GM12891 (cell line): ENCODE data around the gene TTC5.

Source experiments
- PAX5 ChIP-seq: IDR thresholded peaks from 2 replicates; pipeline ENCODE4 v1.6.1; 2011; ENCODE audit warnings: low read length, moderate library complexity, mild to moderate bottlenecking; ENCODE audit not compliant: insufficient read depth, severe bottlenecking
- POLR2A ChIP-seq: IDR thresholded peaks from 2 replicates; pipeline ENCODE4 v1.6.1; 2011; ENCODE audit warnings: low read depth, low read length, control low read depth
- POLR2AphosphoS5 ChIP-seq: IDR thresholded peaks from 2 replicates; pipeline ENCODE4 v1.6.1; 2011; ENCODE audit warnings: low read depth, low read length, control low read depth
- POU2F2 ChIP-seq: IDR thresholded peaks from 2 replicates; pipeline ENCODE4 v1.6.1; 2011; ENCODE audit warnings: low read depth, mild to moderate bottlenecking, control low read depth, low read length, moderate library complexity
- SPI1 ChIP-seq: IDR thresholded peaks from 2 replicates; pipeline ENCODE4 v1.6.1; 2011; ENCODE audit warnings: low read depth, low read length, control low read depth
- TAF1 ChIP-seq: IDR thresholded peaks from 2 replicates; pipeline ENCODE4 v1.6.1; 2011; ENCODE audit warnings: low read depth, low read length, control low read depth

- no peak for TF ChIP-seq POLR2AphosphoS5
- no peak for TF ChIP-seq TAF1
- no peak for TF ChIP-seq POLR2A
- TF ChIP-seq POU2F2: no peak
- no peak for TF ChIP-seq PAX5
- no peak for TF ChIP-seq SPI1
Measured at GRCh38 chr14:20350282-20350681, 44.5 kb upstream of the TTC5 start.
